HG02610 (cell line): ENCODE data around the gene OR51E1.

Experiments used
- ATAC-seq: cut with Tn5 transposase; IDR thresholded peaks from one replicate; pipeline ENCODE4 v1.9.1; 2021; ENCODE audit warnings: mild to moderate bottlenecking, moderate library complexity; ENCODE audit not compliant: unreplicated experiment

Gene OR51E1, protein sequence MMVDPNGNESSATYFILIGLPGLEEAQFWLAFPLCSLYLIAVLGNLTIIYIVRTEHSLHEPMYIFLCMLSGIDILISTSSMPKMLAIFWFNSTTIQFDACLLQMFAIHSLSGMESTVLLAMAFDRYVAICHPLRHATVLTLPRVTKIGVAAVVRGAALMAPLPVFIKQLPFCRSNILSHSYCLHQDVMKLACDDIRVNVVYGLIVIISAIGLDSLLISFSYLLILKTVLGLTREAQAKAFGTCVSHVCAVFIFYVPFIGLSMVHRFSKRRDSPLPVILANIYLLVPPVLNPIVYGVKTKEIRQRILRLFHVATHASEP

DNA sequence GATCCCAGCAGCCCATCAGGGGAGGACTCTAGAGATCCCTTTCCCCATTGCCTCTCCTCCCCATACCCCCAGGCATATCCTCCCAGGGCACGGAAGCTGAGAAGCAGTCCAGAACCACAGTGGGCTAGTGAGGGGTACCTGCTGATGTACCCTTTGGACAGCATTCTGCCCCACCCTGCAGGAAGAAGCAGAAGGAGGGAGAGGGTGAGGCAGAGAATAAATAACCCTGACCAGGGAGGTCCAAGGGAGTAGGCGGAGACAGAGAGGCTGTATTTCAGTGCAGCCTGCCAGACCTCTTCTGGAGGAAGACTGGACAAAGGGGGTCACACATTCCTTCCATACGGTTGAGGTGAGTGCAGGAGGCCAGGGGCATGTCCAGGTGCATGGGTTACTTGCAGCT, at the start of gene OR51E1:
OR51E1 (plus strand) TSS at position 301 of the 400 bp plus-strand sequence. CDS start 8,545 bp downstream, outside the sequence.
- no peak for ATAC-seq

DNA sequence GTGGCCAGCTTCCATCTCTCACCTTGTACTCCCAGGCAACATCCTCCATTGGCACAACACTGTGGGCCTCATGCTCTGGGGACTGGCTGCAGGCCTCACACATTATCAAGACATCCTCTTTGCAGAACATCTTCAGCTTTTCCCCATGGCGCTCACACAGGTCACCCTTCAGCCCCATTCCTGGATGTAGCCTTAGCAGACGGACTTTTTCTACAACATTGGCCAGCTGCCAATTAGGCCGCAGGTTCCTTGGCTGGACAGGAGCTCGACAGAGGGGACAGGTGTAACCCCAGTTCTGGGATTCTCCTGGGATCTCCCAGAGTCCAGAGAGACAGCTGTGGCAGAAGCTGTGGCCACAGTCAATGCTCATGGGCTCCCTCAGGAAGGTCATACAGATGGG, 38.7 kb upstream of the OR51E1 start:
- ATAC-seq = no peak

DNA sequence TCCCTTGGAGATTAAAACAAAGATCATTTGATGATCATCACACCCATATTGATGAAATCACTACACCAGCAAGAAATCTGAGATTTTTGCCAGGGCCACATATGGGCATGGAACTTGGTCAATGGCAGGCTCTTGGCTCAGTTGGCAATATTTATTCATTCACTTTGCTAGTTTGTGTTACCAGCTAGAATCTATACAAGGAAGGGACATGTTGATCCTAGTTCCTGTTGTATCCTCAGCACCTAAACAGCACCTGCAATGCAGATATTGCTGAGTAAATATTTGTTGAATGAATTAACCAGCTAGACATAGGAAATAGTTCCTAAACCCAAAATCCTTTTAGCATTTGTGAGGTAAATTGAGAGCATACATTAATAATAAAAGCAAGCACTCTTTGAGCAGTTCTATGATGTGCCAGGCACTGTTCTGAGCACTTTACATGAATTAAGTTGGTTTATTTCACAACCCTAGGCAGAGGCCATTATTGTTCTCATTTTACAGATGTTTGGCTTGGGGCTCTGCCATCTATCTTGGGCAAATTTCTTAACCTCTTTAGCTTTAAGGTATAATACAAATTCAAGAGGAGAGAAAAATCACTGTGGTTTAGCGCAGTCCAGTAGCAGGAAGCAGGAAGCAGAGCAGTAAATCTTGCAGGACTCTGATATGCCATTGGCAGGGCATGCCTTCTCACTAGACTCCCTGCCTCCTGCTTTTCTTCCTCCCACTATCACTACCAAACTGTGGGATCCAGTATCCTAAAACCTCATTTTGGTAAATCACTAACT, 37.4 kb upstream of the OR51E1 start:
- no peak for ATAC-seq

DNA sequence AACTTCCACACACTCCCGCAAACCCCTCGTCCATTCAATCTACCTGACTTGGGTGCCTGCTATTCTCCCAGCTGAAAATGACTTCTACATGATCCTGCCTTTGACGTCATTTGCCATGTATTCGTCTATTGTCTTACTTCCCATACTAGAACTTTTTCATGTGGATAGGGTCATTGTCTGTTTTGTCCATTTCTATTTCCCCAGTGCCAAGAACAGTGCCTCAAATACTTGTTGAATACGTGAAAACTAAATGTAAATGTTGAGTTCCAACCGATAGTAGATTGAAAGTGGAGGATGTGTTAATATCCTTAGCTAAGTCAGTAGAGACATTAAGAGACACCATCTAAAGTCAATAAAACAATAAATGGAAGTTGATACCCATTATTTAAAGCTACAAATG, 36.7 kb upstream of the OR51E1 start:
- ATAC-seq = no peak

DNA sequence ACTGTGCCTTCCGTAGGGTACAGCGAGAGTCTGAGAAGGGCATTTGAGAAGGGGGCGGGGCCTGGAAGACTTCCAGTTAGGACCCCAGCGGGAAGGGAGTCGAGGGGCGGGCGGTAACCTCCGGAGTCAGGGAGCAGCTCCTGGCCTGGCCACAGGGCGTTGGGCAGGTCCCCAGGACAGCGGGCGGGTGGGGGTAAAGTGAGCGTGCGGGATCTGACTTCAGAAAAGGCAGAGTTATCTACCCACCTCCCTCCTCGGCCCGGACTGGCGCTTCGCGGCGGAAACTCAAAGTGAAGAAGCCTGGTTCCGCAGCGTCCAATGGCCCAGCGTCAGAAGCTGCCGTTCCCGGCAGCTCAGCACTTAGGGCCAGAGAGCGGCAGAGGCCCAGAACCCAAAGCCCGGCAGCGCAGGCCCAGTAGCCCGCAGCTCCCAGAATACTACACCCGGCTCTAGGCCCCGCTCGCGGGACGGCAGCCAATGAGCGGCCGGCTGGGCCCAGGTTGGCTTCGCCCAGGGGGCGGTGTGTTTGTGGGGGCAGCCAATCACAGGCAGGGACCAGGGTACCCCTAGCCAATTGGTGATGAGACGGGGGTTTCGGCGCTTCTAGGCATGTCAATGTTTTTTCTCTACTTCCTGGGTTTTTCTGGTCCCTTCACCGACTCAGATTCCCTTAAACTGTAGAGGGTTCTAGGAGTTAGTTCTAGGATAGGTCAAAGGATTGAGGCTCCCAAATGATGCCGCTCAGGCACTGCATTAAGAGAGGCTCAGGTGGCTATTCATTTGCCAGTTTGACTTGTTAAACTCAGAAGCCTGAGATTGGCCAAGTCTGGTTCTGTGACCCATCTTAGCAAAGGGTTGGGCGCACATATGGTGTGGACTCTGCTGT, 35.8 kb upstream of the OR51E1 start, which contains the start of gene TRIM68:
TRIM68 (minus strand) TSS at position 451 of the 886 bp plus-strand sequence. CDS start 2,727 bp downstream, outside the sequence.
- ATAC-seq = peak; percentile 100

DNA sequence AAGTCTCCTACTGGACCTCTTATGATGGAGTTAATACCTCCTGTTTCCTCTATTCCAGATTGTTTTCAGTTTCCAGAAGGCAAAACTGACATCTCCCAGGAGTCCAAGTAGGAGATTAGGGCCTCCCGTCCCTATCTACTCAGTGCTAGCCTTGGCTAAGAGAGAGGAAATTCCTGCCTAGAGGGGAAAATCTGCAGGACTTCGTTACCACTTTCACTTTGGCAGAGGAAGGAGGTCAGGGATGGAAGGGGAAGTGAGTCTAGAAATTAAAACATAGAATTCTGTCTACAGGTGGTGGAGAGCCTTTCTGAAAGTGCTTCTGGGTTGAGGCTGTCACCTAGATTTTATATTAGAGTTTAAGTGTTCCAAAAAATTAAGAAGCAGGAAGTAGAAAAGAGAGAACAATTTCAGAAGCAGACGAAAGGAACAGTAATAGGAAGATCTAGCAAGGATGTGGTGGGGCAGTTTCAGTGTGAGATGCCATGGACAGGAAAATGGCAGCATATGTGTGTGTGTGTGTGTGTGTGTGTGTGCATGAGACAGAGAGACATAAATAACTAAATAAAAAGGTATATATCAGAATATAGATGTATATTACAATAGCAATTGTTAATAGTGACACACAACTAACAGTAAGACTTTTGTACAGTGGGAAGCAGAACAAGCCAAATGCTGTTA, 33.4 kb upstream of the OR51E1 start:
- no peak for ATAC-seq

DNA sequence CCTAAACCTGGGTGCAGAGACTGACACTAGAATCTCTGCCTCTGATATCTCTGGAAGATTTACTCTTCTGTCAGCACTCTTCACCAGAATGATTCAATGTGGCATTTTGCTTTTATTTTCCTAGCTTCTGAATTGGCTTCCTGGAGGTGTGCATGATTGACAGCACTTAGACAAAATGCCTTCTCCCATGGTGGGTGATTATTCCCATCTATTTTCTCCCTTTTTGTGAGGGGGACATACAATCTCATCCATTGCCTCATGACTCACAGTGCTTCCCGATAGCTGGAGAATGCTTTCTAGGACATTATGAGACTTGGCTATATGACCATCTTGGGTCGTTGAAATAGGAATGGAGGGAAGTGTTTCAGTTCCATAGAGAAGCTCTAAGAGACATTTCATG, 31.8 kb upstream of the OR51E1 start:
- ATAC-seq = no peak

DNA sequence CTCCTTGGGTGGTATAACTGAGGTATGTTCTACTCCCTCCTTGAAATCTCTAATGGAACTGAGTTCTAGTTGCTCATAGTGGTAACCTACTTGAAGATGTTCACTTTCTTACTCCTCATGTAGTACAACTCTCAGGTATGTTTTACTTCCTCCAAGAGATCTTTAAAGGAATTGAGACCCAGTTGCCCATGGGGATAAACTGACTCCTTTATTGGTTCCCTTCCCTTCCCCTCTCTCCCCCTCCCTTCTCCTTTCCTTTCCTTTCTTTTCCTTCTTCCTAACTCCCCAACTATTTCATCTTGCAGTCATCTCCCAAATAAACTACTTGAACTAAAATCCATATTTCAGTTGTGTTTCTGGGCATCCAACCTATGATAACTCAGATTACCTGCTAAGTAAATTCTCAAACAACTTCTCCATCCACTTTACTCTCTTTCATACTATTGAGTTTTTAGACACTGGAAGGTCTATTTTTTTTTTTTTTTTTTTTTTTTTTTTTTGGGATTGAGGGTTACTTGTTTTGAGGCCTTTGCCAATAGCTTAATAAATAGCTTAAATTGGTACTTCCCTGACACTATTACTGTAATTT, 27.8 kb upstream of the OR51E1 start:
- no peak for ATAC-seq

DNA sequence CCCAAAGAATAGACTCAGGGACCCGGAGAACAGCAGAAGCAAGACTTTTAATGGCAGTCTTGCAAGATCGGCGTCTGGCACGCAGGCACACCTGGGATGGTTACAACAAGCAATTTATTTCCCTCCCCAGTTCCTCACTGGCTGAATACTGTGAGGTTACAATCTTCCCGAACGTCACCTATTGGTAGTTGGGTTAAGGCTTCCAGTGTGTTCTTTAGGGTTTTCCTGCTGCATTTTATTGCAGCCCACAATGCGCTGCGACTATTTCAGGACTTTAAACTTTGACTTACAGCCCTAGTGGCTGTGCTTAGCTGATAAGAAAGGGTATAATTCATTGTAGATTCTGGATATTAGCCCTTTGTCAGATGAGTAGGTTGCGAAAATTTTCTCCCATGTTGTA, 24.3 kb upstream of the OR51E1 start:
- ATAC-seq = no peak

DNA sequence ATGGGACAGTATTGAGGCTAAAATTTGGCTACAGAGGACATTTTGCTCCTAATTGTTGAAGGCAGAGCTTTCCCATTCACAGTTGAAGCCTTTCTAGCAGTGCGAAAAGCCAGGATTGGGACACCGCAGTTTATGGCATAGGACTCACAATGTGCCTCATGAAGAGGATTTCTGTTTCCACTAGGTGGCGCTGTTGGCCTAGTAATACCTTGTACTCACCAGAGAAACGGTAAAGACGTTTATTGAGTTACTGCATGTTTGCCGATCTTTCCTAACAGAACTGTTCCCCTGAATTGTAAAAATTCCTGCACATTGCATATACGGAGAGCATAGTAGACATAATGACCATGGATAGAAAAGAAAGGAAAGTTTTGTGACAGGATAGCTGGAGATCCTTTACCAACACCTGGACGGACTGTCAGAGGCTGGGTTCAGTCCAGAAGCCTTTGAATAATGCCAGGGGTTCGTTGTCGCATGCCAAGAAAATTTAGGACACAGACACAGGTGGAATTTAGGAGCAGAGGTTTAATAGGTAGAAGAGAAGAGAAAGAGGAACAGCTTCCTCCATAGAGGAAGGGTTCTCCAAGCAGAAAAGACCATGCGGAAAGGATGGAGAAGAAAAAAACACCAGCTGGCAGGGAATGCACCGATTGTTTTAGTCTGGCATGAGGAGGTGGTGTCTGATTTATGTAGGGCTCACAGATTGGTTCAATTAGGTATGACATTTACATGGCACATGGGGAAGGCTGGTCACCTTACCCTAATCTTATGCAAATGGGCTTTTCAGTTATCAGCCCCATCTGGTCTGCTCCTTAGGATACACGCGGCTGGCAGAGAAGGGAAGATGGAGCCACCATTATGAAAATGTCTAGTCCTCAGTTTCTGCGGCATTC, 17.3 kb upstream of the OR51E1 start:
- no peak for ATAC-seq

DNA sequence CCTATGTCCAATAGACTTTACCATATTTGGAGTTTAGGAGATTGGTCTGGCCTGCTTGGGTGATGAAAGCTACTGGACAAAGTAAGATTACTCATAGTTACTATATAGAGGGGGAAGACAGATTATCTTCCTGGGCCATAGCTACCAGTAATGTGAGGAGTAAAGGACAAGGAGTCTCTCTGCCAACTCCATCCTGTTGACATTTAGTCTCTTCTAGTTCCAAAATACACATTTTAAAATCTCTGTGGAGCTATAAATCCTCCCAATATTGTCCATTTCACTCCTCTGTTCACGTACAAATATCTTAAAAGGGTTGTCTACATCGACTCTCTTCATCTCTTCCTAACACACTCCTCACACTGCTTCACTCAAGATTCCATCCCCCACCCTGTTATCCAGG, 7.6 kb upstream of the OR51E1 start:
- ATAC-seq = no peak

DNA sequence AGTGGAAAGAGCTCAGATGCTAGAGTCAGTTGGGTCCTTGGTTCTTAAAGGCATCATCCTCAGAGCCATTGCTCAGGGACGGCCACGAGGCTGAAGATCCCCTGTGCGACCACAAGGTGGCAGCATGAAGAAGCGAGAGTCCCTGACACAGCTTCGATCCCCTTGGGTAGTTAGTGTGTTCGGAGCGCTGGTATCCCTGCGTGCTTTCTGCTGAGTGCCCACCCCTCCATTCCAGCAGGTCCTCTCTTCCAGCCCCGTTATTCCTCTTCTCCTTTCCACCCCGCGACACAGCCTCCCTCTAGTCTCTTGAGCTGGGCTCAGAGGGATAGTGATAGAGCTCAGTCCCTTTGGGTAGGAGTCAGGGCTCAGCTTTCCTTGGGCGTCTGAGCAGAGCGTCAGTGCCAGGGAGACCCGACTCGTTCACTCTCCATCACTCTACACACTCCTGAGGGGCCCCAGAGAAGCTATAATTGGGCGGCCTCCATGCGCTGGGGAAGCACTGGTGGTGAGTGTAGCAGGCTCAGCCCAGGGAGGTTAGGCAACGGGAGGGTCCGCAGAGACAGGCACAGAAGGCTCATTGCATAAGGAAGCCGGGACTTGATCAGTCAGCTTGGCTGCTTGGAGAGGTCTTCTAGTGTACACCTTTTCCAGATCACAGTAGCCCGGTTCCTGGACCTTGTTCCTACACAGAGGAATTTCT, 6.7 kb upstream of the OR51E1 start, which contains the start of gene OR51D1:
OR51D1 (plus strand) TSS at position 516 of the 700 bp plus-strand sequence. CDS start 2,314 bp downstream, outside the sequence.
- peak; percentile 96 for ATAC-seq

DNA sequence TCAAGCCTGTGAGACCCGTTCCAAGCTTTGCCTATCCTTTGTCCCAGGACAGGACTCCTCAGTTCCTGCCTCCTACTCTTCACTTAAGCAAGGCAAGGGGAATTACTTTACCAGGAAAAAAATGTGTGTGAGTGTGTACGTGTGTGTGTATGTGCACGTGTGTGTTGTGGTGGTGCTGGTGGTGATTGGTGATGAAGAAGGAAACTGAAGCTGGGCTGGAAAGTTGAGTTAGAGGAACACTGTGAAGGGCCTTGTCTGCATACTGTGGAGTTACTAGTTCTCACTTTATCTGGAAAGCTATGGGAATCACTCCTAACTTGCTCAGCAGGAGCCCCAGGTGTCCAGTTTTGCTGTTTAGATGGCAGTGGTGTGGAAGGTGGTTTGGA, 6.1 kb upstream of the OR51E1 start:
- no peak for ATAC-seq

DNA sequence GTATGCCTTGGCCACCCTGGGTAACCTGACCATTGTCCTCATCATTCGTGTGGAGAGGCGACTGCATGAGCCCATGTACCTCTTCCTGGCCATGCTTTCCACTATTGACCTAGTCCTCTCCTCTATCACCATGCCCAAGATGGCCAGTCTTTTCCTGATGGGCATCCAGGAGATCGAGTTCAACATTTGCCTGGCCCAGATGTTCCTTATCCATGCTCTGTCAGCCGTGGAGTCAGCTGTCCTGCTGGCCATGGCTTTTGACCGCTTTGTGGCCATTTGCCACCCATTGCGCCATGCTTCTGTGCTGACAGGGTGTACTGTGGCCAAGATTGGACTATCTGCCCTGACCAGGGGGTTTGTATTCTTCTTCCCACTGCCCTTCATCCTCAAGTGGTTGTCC, 3.9 kb upstream of the OR51E1 start:
- no peak for ATAC-seq

DNA sequence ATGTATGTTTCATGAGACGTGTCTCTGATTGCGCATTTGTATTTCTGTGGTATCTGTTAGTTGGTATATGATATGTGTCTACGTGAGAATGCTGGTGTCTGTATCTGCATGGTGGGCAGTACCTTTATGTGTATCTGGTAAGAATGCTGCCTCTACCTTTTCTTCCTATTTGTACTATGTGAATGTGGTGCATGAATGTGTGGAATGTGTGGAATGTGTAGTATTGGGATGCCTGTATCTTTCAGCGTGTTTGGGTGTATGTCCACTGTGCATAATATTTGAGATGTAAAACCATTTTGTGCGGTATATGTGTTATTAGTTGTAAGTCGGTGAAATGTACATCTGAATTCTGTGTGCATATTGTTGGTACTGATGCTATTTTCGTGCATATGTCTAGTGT, 2.3 kb upstream of the OR51E1 start:
- no peak for ATAC-seq

DNA sequence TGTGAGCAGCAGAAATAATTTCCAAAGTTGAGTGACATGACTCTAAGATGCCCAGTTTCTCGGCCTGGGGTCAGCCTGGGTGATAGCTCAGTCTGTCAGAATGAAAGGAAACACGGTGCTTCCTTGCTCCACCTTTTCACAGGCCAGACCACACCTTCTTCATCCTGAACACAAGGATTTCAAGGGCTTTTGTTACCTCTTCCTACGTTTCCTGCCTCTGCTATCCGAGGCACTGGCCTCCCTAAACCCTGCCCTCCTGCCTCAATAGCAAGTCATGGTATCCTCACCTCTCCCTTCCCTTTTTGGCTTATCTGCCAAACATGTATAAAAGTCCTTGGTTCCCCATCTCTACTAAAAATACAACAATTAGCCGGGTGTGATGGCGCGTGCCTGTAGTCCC, 1.7 kb upstream of the OR51E1 start:
- no peak for ATAC-seq

DNA sequence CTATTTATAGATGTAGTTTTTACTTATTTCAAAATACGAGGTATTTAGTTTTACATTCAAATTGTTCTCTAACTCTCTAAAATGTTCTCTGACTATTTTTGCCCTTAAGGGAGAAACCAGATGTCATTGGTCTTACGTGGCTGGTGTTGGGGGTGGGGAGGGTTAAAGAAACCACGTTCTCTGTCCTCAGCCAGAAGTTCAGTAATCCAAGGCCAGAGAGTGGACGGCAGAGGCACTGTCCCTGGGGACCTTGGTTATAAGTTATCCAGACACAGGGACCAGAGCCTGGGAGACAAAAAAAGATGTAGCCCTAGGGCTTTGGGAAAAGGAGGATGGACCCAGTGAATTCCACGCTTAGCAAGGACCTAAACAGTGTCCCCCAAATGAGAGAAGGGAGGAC, 706 bp upstream of the OR51E1 start:
- no peak for ATAC-seq

DNA sequence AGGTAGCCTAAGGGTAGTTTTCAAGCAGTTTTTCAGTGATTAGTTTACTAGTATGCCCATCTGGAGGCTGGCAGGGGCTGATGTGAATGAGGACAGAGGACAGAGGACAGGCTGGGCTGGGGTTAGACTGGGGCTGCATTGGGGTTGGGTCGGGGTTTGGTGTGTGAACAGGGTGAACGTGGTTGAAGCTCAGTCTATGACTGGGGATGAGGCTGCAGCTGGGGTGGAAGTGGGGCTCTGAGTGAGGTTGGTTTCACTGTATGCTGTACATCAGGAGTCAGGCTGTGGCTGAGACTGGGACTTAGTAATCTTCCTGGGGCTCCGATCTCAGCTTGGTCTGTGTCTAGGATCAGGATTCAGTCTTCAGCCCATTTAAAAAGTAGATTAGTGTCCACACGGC, 451 bp downstream of the OR51E1 start:
- ATAC-seq = no peak

DNA sequence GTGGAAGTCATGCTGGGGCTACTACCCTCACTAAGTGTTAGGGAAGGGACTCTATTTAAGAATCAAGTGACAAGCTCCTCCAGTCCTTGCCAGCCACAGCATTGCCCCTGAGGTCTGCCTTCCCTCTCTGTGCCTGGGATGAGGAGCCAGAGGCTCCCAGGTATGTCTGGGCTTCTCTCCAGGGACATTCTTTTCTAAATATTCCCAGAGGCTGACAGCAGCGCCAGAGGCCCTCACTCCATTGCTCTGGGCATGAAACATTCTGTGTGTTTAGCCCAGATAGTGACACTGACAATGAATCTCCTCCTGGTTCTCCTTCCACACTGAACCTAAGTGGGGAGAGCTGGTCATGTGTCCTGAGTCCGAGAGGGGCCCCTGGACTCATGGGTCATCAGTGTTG, 2.2 kb downstream of the OR51E1 start:
- no peak for ATAC-seq
